ENCODE measurements around the gene IL15RA.
"Not testable (repeated sequence)": the region's sequence is repeated elsewhere in the genome, so short reads cannot be mapped to it uniquely, and the experiment has no call there.

The IL15RA gene

DNA sequence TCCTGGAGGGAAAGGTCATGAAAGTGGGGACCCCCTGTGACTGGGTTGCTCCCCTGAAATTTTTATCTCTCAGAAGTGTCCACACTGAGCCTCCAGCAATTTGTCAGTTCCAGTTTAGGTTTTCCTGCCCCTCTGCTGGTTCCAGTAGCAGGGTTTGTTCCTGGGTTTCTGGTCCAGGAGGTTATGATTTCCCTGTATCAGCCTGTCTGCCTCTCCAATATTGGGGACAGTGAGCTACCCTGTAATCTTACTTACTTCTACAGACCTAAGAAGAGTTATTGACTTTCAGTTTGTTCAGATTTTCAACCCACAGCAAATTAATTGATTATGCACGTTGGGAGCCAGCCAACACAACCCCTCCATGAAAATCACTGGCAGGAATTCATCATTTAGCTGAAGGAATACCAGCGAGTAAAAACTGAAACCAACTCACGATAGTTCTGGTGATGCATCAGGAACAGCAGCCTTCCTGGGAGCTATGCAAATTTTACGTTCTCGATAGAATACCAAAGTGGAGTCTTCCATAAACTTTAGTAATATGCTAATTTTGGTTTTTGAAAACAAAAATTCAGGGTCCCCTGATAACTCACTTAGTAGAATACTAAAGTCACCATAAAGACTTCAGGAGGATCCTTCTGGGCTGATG lies 31.3 kb upstream of the IL15RA start:
- TF ChIP-seq, protein P1, sequence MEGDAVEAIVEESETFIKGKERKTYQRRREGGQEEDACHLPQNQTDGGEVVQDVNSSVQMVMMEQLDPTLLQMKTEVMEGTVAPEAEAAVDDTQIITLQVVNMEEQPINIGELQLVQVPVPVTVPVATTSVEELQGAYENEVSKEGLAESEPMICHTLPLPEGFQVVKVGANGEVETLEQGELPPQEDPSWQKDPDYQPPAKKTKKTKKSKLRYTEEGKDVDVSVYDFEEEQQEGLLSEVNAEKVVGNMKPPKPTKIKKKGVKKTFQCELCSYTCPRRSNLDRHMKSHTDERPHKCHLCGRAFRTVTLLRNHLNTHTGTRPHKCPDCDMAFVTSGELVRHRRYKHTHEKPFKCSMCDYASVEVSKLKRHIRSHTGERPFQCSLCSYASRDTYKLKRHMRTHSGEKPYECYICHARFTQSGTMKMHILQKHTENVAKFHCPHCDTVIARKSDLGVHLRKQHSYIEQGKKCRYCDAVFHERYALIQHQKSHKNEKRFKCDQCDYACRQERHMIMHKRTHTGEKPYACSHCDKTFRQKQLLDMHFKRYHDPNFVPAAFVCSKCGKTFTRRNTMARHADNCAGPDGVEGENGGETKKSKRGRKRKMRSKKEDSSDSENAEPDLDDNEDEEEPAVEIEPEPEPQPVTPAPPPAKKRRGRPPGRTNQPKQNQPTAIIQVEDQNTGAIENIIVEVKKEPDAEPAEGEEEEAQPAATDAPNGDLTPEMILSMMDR (IDR thresholded peaks at IDR 0.05; ENCODE audit: low read depth, low read length): no peak
- H3K27me3 ChIP-seq: peaks cover 9% of the 10 kb centered on the region
- H3K4me1 ChIP-seq: no peaks in the 10 kb centered on the region
- no peak for DNase-seq
- H3K4me3 ChIP-seq (ENCODE audit: low read depth, low read length): no peak overlapping the region
- H3K36me3 ChIP-seq: no peaks in the 10 kb centered on the region
- H3K9me3 ChIP-seq: no peaks in the 10 kb centered on the region

- peaks cover 20% of the 10 kb centered on the region for H3K27me3 ChIP-seq
- no peak overlapping the region for H3K4me3 ChIP-seq (ENCODE audit: low read depth, low read length)
- no peaks in the 10 kb centered on the region for H3K4me1 ChIP-seq
- H3K9me3 ChIP-seq: no peaks in the 10 kb centered on the region
- DNase-seq: no peak
- no peaks in the 10 kb centered on the region for H3K36me3 ChIP-seq
- TF ChIP-seq, protein P1 (IDR thresholded peaks at IDR 0.05; ENCODE audit: low read depth, low read length): no peak
Measured at GRCh38 chr10:6006991-6007390, 29.6 kb upstream of the IL15RA start.

DNA sequence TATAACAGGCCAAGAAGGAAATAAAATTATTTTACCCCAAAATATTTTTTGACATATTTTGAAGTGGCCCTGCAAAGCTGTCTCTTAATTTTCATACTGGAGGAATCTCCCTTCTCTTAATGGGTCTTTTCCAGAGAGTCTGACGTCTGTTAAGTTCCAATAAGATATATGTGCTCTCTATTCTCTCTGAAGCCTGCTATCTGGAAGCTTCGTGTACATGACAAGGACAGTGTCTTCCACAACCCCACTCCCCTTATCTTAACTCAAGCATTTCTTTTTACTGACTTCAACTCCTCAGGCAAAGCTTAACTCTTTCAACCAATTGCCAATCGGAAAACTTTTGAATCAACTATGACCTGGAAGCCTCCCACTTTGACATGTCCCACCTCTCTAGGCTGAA lies 29.2 kb upstream of the IL15RA start:
- no peaks in the 10 kb centered on the region for H3K4me1 ChIP-seq
- peaks cover 21% of the 10 kb centered on the region for H3K27me3 ChIP-seq
- no peaks in the 10 kb centered on the region for H3K9me3 ChIP-seq
- no peak for DNase-seq
- H3K4me3 ChIP-seq (ENCODE audit: low read depth, low read length): no peak overlapping the region
- H3K36me3 ChIP-seq: no peaks in the 10 kb centered on the region
- TF ChIP-seq, protein P1 (IDR thresholded peaks at IDR 0.05; ENCODE audit: low read depth, low read length): no peak

DNA sequence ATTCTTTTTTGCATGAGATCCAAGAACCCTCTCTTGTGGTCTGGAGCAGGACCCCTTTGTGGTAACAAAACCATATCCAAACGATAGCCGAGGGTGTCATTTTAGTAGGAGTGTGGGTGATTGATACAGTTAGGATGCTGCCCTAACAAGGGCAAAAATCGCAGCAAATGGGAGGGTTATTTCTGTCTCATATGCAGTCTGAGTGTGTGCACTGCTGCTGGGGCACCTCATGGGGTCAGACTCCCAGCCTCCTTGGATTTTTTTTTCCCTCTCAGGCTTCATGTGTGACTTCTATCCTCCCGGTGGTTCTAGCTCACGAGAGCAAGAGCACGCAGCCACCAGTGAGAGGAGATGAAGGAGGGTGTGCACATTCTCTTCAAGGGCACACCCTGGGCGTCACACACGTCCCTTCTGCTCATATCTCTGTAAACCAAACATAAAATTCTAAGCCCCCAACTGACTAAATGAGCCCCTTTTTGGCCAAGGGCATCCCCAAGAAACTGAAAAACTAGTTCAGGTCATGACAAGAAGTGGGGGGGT lies 28.6 kb upstream of the IL15RA start:
- Histone ChIP-seq H3K36me3 (no peaks in the 10 kb centered on the region), H3K4me3 (ENCODE audit: low read depth, low read length) (no peak overlapping the region), H3K4me1 (no peaks in the 10 kb centered on the region), H3K9me3 (no peaks in the 10 kb centered on the region), H3K27me3 (peaks cover 23% of the 10 kb centered on the region)
- TF ChIP-seq, protein P1 (IDR thresholded peaks at IDR 0.05; ENCODE audit: low read depth, low read length): no peak
- DNase-seq: no peak

GRCh38 chr10:6005161-6005804 lies 27.9 kb upstream of the IL15RA start:
- H3K4me1 ChIP-seq; DNase-seq; H3K36me3 ChIP-seq; H3K4me3 ChIP-seq (ENCODE audit: low read depth, low read length); H3K9me3 ChIP-seq: not testable (repeated sequence)
- H3K27me3 ChIP-seq: peaks cover 24% of the 10 kb centered on the region

GRCh38 chr10:6002809-6003510 lies 25.6 kb upstream of the IL15RA start:
- Histone ChIP-seq H3K36me3 (no peaks in the 10 kb centered on the region), H3K4me1 (no peaks in the 10 kb centered on the region), H3K27me3 (peaks cover 39% of the 10 kb centered on the region), H3K9me3 (no peaks in the 10 kb centered on the region), H3K4me3 (ENCODE audit: low read depth, low read length) (no peak overlapping the region)
- TF ChIP-seq, protein P1 (IDR thresholded peaks at IDR 0.05; ENCODE audit: low read depth, low read length): no peak
- DNase-seq: no peak
